Measurements from ENCODE around the gene HS6ST2. TPM values are rescaled to one million over a fixed set of nuclear protein-coding genes. Genes with fewer than 3 reads are reported as not detected.

HS6ST2 gene
- total RNA-seq, 4 donors from 2014 or later: 0.22 to 0.34 (median 0.33) TPM; not detected in 1

- no peak for TF ChIP-seq CTCF (IDR thresholded peaks at IDR 0.05; ENCODE audit: low read depth)
Observed at GRCh38 chrX:132810488-132810887, 147.9 kb downstream of the HS6ST2 start.

DNA sequence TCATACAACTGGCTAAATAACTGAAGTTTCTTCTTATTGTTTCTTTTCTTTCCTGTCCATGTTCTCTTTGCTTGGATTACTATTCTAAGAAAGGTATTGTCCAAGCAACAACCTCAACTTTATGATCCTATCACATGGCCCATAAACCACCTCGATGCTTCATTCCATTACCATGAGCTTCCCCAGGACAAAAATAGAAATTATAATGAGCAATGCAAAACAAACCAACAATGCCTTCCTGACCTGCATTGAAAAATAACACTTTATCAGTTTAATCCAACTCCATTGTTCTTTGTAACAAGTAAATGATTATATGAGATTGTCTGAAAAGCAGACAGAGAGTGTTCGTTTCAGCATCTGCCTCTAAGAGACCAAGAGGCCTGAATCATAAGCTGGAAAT, 148.8 kb downstream of the HS6ST2 start:
- no peak for TF ChIP-seq CTCF (IDR thresholded peaks at IDR 0.05; ENCODE audit: low read depth)

- TF ChIP-seq CTCF (IDR thresholded peaks at IDR 0.05; ENCODE audit: low read depth): no peak
Observed at GRCh38 chrX:132807411-132808030, 150.9 kb downstream of the HS6ST2 start.

GRCh38 chrX:132802033-132802432, 156.4 kb downstream of the HS6ST2 start:
- no peak for TF ChIP-seq CTCF (IDR thresholded peaks at IDR 0.05; ENCODE audit: low read depth)

DNA sequence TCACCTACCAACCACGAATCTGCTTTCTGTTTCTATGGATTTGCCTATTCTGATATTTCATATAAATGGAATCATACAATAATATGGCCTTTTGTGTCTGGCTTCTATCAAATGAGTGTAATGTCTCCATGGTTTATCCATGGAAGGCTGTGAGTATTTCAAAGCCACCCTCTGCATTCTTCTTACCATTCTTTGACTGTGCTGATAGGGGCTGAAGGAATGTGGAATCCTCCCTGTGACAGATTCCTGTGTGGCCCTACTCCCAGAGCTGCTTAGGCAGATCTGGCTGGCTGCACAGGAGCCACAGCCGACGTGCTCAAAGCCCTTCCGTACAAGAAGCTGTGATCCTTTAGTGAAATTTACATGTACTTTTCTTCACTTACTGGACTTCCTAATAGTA, 163.2 kb downstream of the HS6ST2 start:
- TF ChIP-seq CTCF (IDR thresholded peaks at IDR 0.05; ENCODE audit: low read depth): no peak

- no peak for TF ChIP-seq CTCF (IDR thresholded peaks at IDR 0.05; ENCODE audit: low read depth)
Observed at GRCh38 chrX:132791714-132792113, 166.7 kb downstream of the HS6ST2 start.

DNA sequence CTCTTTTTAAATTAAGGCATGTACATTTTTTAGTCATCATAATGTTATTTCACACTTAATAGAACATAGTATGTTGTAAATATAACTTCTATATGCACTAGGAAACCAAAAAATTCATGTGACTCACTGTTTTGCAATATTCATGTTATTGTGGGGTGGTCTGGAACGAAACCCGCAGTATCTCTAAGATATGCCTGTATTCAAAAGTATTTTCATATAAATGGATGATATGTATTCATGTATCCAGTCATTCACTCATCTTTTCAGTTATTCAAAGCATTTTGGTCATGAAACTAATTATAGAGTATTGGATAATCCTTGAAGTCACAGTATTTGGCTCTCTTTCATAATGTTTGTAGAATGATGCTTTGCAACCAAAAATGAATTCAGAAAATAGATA, 168.1 kb downstream of the HS6ST2 start:
- no peak for TF ChIP-seq CTCF (IDR thresholded peaks at IDR 0.05; ENCODE audit: low read depth)

All from subcutaneous adipose tissue (tissue), 4 donors.